GM18861 (cell line): ENCODE data around the gene POLE3.
"Not testable (repeated sequence)": the region's sequence is repeated elsewhere in the genome, so short reads cannot be mapped to it uniquely, and the experiment has no call there.

Experiments
- ATAC-seq: cut with Tn5 transposase; IDR thresholded peaks from one replicate; pipeline ENCODE4 v1.9.1; 2021; ENCODE audit not compliant: unreplicated experiment

POLE3 gene, protein sequence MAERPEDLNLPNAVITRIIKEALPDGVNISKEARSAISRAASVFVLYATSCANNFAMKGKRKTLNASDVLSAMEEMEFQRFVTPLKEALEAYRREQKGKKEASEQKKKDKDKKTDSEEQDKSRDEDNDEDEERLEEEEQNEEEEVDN

DNA sequence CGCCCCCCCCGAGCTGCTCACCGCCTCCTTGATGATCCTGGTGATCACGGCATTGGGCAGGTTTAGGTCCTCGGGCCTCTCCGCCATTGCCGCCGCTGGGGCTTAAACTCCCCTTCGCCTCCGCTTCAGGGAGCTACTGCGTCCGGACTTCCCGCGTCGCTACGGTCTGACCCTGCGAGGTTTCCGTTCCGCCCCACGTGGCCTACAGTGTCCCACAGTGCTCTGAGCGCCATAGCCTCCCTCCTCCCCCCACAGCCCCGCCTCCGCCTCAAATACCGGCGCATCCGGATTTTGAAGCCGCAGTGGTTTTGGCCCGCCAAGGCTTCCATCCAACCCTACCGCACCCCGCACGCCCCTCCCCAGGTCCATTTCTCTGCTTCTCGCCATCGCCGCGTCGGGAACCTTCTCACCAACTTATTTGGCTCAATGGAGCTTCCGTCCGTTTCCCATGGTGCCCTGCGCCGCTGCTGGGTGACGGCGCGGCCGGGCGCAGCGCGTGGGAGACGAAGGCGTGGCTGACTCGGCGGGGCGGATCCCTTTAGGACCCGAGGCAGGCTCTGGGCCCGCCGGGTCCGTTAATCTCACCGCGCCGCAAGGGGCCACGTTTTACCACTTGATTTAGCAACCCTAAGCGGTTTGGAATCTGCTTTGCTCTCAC, at the start of gene POLE3, which contains the start of gene C9orf43:
Gene POLE3, minus strand, starts transcription at position 469 of the 658 bp plus-strand sequence. Its CDS starts 382 bp downstream, at position 87.
Gene C9orf43, plus strand, starts transcription at position 541 of the 658 bp plus-strand sequence. CDS start 2,747 bp downstream, outside the sequence.
- peak; percentile 76 for ATAC-seq

DNA sequence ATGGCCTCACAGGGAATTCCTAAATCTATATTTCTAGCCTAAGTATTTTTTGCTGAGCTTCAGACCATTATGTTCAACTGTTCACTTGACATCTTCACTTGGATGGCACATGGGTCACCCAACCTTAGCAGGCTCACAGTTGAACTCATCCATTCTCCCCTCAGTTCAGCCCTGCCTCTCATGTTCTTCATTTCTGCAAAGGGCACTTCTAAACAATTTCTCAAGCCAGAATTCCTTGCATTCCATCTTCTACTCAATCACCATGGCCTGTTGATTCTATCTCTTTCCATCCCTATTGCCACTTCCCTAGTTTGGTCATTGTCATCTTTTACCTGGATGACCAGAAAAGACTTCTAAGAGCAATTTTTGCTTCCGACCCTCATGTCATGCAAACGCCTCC, 45.8 kb upstream of the POLE3 start:
- ATAC-seq: no peak

DNA sequence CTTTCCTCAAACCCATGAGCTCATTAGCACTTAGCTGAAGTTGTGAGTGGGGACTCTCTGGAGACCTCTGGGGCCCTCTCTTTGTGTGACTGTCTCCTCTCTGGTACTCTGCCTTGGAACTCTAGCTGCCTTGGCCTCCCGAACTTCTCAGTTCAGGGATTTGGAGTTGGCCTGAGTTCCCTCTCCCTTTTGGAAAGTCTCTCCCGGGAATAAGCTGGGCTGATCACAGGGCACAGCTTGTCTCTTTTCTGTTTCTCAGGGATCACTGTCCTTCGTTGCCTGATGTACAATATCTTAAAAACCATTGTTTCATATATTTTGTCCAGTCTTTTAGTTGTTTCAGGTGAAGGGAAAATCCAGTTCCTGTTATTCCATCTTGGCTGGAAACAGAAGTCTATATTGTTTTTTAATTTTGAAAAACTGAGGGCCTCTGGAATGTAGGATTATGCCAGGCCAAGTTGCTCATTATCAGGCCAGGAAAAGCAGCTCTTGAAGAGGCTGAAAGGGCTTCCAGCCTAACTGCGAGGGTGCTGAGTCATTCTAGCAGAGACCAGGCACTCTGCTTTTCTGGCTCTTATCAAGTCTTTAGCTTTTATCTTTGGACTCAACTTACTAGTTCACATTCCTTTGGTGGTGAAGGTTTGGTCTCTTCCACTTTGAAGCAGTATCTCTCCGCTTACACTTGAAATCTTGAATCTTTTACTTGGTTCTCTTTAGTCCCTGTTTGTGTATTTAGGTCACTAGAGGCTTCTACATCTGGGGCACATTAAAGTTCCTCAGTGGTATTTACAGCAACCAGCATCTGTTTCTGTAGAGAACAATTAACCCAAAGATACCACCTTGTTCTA, 44.7 kb upstream of the POLE3 start:
- ATAC-seq: no peak

DNA sequence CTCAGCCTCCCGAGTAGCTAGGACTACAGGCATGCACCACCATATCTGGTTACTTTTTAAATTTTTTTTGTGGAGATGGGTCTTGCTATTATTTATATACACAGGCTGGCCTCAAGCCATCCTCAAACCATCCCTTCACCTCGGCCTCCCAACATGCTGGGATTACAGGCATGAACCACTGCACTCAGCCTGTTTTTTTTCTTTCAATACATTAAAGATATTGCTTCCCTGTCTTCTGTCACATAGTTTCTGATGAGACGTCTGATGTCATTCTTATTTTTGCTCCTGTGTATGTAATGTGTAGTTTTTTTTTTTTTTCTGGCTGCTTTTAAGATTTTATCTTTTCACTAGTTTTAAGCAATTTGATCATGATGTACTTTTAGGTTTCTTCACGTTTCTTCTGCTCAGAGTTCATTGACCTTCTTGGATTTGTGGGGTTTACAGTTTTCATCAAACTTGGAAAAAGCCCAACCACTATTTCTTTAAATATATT, 41.7 kb upstream of the POLE3 start:
- no peak for ATAC-seq

DNA sequence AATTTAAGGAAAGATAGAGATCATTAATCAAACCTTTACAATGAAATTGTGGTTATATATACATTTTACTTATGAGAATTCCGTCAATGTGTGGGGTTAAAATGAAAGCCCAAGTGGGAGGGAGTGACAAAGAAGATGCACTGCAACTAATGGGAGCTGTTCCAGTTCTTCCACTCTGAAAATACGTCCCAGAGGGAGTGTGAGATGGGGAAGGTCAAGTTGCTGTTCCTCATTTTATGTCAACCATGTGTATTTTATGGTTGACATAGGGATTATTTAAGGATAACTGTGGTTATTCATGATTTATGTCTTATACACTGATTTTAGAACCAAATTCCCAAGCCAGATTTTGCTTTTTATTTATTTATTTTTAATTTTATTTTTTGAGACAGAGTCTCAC, 38.9 kb upstream of the POLE3 start:
- no peak for ATAC-seq

DNA sequence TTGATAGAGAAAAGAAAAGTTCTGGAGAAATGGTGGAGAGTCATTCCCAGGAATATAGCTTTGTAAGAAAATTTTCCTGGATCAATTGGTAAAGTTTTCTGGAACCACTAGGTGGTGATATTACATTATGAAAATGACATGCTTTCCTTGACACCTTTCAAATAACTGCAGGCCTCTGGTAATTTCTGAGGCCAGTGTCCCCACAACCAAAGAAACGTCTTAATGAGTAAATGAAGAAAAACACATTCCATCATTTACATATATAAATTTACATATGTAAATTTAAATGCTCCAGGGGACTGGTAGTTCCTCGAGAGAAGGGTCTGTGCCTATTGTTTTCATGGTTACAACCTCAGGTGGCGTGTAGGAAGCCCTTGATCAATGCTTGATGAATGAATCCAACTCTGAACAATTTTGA, 35.9 kb upstream of the POLE3 start:
- ATAC-seq: peak; percentile 46

DNA sequence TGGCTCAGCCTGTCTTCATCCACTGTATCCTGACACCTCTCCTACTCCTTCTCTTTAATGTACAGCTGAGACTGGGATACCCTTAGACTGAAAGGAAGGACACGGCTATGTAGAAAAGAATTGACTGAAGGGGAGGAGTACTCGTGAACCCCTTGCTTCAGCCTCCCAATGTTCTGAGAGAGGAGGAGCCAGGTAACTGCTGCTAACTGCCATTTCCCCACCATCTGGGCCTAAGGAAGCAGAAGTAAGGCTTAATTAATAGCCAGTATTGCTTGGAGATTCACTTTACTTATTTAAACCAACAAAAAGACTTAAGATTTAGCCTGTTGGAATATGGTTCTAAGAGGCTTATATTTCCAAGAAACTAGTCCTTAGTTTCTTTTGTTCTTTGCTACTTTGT, 34.3 kb upstream of the POLE3 start:
- no peak for ATAC-seq

DNA sequence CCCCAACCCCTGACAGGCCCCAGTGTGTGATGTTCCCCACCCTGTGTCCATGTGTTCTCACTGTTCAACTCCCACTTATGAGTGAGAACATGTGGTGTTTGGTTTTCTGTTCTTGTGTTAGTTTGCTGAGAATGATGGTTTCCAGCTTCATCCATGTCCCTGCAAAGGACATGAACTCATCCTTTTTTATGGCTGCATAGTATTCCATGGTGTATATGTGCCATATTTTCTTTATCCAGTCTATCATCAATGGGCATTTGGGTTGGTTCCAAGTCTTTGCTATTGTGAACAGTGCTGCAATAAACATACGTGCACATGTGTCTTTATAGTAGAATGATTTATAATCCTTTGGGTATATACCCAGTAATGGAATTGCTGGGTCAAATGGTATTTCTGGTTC, 27.2 kb upstream of the POLE3 start:
- ATAC-seq: not testable (repeated sequence)

DNA sequence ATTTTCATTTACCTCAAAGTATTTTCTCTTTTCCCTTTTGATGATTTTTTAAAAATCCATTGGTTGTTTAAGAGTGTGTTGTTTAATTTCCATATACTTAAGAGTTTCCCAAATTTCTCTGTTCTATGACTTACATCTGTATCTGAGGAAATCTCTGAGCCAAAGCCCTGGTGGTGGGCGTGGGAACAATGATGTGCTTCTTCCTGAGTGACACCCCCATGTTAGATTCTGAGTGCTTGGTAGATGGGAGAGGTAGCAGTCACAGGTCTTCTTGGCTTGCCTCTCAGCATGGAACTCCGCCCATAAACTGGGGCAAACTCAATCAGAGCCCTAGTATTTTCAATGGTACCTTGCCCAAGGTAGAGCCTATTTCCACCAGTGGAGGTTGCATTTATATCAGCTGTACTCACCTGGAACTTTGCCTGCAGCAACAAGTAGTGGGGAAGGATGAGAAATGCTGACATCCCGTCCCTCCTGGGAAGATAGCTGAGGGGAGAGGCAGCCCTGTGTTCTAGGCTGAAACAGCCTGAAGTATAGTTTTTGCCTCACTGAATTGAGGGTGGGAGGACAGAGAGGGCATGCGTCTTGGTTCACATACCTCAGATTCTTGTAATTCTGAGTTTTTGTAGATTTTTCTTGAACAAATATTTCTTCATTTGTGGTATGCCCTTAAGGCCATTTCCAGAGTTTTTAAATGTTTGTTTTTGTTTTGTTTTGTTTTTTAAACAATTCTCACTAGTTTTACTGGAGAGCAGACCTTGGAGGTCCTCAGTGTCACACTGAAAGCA, 26.4 kb upstream of the POLE3 start:
- no peak for ATAC-seq

DNA sequence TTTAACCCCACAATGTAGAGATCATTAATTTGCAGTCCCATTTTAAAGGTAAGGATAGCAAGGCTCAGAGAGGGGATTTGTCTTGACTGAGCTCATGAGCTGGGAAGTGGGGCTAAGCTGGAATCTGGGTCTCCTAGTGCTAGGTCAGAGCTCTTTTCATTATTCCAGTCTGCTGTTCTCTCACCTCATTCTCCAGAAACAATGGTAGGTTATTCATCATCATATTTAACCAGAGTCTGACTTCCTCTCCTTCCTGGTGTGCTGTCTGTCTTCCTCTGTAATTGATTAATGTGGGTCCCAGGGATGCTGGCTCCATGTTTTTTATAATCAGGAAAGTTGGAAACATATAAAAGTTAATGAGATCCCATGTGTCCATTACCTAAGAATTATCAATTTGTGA, 20.7 kb upstream of the POLE3 start:
- no peak for ATAC-seq

DNA sequence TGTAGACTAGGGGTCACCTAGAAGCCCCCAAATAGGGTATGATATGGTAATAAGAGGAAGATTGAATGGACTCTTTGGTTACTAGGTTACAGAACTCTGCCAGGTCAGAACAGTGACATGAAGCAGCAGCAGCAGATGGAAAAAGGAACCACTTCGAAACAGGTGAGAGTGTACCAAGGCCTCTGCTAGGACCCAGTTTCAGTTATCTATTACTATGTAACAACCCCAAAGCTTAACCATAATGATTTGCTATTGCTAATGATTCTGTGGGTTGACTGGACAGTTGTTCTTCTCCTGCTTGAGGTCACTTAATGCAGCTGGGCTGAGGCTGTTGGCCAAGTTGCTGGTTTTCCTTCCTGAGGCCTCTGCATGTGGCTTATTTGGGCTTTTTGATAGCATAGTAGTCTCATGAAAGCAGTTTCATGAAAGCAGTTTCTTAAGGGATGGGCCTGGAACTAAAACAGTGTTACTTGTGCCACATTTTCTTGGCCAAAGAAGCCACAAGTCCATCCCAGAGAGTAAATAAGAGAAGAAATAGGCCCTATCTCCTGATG, 17.7 kb upstream of the POLE3 start:
- ATAC-seq: no peak

DNA sequence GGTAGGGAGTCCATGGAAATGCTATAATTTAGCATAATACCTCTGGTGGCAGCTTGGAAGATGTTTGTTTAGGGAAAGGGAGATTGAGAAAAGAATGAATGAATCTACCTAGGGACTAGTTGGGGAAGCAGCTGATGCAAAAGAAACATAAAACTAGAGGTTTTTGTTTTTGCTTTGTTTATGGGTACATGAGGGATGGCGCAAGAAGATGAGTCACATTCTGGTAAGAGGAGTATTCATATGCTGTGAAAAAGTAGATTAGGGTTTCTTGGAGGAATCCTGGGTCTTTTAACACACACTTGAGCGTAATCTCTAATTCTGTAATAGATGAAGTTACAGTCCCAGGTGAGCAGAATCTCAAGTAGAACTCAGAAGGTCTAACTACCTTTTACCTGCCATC, 17.2 kb upstream of the POLE3 start:
- ATAC-seq: no peak

DNA sequence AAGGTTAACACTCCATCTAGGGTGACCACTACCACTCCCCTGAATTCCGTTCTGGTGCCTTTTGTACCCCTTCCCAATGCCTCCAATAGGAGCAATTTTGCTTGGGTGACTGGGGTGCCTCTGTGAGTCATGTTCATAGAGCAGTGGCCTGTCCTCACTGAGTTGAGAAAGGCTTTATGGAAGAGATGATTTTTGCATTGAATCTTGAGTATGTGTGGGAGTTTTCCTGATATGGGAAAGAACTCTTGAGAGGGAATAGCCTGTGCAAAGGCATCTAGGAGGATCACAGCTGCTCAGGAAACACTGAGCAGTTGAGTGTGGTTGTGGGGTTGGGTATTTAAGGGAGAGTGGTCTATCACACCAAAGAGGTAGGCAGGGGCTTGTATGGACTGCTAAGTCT, 16.2 kb upstream of the POLE3 start:
- ATAC-seq: no peak

DNA sequence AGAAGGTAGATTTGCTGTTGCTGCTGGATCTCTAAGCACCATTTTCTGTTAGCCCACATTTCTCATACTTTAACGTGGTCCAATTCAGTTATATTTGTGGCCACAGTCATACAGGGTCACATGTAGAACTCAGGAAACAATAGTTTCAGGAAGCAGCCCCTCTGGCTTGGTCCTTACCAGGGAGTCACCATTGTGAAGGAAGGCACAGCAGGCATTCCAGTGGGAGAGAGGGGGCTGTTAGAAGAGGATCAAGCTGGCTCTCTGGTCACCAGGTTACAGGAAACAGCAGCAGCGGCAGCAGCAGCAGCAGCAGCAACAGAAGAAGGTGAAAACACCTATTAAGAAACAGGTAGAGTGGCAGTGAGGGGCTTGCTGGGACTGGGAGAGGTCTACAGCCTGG, 14.6 kb upstream of the POLE3 start:
- no peak for ATAC-seq

DNA sequence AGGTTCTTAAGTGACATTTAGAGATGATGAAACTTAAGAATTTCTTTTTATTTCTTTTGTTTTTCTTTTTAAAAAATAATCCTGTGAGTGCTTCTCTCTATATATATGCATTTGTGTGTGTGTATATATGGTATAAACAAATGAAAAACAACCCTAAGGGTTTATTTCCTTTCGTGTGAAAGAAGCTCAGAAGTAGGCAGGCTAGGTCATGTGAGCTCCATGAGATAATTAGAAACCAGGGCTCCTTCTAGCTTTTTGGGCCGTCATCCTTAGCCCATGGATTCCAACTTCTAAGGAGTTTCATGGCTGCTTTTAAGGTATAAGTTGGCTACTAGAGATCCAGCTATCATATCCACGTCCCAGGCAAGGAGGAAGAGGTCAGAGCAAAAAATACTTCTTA, 11.3 kb upstream of the POLE3 start:
- no peak for ATAC-seq

DNA sequence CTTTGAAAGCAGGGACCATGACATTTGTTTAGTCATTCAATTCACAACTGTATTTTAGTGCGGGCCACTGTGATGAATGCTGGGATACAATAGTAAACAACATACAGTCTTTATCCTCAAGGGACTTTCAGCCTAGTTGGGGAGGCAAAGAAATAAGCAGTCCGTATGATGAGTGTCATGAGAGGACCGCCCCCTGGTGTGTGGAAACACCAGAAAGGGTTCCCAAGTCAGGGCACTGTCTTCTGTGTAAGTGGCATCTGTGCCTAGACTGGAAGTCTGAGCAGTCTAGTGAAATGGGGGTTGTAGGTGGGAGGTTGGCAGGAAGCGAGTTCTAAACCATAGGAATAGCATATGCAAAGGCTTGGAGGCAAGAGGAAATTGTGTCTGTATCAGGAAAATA, 6.9 kb upstream of the POLE3 start:
- no peak for ATAC-seq

DNA sequence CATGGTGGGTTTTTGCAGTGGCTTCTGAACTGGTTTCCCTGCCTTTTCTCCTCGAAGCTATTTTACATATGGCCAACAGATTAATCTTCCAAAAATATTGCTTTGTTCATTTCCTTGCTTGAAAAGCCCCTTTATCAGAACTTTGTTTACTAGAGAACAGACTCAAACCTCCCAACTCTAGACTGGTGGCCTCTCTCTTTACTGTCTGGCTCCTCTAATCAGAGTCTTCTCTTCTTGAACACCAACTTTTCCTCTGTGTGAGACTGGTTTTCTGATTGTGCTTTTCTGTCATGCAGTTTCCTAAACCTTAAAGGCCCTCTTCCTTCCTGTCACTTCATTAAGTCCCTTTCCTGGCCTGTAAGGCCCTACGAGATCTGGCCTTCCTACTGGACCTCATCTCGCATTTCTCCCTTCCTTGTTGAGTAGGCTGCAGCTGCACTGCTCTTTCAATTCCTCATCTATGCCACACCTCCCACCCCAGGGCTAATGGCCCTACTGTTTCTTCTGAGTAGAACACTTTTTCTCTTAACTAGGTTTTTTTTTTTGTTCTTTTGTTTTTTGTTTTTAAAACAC, 5.8 kb upstream of the POLE3 start:
- peak; percentile 87 for ATAC-seq

DNA sequence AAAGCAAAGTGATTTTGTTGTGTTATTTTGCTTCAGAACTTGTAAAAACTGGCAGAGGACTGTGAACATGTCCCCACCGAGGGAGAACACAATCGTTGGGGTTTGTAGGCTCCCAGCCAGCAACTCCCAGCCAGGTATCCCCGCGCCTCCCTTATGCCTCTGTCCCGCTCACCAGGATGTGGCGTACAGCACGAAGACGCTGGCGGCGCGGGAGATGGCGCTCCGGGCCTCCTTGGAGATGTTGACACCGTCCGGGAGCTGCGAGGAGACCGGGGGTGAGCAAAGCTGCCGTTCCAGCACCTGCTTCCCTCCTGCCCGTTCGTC, 630 bp downstream of the POLE3 start:
- no peak for ATAC-seq

DNA sequence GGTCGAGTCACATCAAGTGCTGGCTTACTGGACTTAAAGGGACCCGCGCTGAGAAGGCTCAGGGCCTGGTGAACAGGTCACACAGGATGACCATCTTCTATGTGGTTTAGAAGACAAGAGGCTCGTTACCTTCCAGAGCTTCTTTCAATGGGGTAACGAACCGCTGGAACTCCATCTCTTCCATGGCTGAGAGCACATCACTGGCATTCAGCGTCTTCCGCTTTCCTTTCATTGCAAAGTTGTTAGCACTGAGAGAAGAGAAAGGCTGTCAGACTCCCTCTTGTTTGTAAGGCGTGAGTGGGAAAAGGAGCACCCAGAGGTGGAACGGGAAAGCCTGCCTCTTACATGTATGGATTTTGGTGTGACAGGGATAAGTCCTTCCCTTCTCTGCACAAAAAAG, 994 bp downstream of the POLE3 start:
- ATAC-seq: no peak

DNA sequence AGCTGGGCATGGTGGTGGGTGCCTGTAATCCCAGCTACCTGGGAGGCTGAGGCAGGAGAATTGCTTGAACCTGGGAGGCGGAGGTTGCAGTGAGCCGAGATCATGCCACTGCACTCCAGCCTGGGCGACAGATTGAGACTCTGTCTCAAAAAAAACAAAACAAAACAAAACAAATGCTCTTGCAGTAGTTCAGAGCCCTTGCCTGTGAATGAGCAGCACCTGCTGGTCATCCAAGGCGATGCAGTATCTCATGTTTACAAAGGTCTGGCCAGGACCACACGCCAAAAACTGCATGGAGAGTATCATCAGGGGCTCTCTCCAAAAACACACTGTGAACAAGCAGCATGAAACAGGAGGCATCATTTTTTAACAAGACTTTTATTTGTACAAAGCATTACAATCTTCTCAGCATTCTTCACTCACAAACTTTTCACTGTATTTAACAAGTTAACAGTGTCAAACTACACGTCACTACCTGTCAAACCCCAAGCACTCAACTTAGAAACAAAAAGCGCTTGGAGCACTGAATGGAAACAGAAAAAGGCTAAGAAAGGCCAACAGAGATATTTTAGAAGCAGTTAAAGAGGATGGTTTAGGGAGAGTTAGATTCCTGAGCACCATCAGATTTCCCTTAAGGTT, 3.5 kb downstream of the POLE3 start:
- not testable (repeated sequence) for ATAC-seq
